ENCODE data around the gene PPDPF. TPM values are rescaled to one million over a fixed set of nuclear protein-coding genes. Genes with fewer than 3 reads are reported as not detected.

Gene PPDPF
- 277 to 347 TPM (median 317 TPM) in 5 replicates for total RNA-seq (2022; extraction: Qiagen RNA extraction; ENCODE audit: low read depth)

DNA sequence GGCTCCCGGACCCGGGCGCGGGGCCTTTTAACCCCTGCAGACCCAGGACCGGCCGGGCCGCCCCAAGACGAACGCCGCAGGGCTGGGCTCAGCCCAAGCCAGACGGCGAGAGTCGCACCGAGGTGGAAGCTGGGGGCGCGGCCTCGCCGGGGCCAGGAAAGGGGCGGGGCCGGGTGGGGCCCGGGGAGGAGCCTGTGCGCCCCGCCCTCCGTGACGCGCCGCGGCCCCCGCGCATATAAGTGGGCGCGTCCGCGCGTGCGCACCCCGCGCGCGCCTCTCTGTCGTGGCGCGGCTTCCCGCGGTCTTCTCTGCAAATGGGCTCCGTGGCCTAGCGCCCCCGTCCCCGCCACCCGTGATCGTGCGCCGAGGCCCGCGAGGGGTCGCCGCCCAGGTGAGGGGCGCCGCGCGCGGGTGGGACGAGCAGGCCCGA is at the start of gene PPDPF:
PPDPF (plus strand) TSS at position 262 of the 430 bp plus-strand sequence. CDS start 544 bp downstream, outside the sequence.

DNA sequence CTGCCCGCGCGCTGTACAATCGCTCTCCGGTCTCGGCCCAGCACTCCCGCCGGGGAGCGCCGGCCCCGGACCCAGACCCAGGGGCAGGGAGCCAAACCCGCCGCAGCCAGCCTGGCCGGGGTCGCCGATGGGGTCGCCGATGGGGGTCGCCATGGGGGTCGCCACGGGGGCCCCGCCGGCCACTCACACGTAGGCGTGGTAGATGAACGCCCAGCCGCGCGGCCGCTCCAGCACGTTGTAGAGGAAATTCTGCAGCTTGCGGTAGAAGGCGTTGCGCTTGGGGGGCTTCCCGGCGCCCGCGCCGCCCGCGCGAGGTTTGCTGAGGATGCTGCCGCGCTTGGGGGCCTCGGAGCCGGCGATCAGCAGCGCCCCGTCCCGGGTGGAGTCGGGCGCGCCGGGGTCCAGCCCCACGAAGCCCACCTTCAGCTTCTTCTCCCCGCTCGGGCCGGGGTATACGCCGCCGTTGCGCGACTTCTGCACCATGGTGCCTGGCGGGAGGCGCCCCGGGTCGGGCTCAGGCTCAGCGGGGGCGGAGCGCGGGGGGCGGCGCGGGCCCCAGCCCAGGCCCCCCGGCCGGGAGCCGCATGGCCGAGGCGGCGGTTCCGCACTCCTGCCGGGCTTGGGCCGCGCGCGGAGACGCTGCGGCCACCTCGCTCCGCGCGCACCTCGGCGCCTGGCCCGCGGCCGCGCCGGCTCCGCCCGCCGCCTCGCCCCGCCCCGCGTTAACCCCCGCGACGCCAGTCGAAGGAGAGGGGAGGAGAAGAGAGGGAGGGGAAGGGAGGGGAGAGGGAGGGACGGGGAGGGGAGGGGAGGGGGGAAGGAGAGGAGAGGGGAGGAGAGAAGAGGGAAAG is 48.4 kb upstream of the PPDPF start, which contains the start of gene KCNQ2:
KCNQ2 (minus strand) TSS at position 675 of the 851 bp plus-strand sequence; CDS start at position 483, 192 bp downstream.

GRCh38 chr20:63498960-63499337 is 21.6 kb upstream of the PPDPF start, which contains the start of gene EEF1A2:
Gene EEF1A2, minus strand, starts transcription at chr20:63499083. Its CDS starts 1,320 bp downstream, at chr20:63497763.

GRCh38 chr20:63536997-63537524 is 16.5 kb downstream of the PPDPF start, which contains the start of gene PTK6:
Gene PTK6, minus strand, starts transcription at chr20:63537376. Its CDS starts 62 bp downstream, at chr20:63537314.

DNA sequence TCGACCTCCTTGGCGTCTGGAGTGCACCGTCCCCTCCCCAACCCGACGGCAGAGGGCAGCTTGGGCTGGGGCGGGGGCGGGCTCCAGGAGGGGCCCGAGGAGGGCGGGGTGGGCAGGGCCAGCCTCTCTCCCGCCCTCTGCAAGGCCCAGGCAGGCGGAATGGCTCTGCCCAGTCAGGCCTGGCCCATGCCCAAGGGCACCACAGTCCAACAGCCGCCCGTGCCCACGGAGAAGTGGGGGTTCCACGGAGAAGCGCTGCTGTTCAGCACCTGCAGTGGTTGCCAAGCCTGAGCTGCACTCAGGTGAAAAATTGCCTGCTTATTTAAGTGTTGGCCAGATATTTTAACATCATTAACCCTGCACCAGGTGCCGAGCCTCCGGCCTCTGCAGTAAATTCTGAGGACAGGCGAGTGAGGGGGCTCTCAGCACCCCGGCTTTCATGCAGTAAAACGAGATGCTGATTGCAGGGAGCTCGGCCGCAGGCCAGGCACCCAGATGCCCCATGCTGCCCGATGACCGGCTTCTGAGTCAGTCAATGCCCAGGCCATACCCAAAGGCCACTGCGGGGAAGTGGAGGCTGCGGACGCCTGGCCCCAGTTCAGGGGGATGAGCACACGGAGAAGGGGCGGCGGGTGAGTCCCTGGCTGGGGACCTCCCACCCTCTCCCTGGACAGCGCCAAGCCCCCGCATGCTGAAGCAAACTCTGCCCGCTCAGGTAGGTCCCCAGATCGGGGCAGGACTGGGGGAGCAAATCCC is 27.3 kb downstream of the PPDPF start, which contains the start of gene SRMS:
SRMS (minus strand) TSS at position 25 of the 756 bp plus-strand sequence. CDS start 286 bp downstream, outside the sequence.

DNA sequence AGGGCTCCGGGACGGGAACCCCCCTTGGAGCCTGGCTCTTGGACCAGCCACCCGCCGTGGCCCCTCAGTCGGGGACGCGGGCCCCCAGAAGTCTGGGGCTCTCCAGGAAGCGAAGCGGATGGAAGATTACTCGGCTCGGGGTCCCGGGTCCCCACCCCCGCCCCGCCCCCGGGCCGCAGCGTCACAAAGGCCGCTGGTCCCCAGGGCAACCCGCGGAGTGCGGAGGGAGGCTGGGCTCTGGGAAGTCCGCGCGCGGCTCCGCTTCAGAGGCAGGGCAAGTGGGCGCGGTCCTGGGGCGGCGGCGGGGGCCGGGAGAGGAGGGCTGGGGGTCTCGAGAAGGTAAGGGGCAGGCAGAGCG is 33.3 kb downstream of the PPDPF start, which contains the start of gene FNDC11:
FNDC11 (plus strand) TSS at position 227 of the 358 bp plus-strand sequence. CDS start 1,505 bp downstream, outside the sequence.

Other genes with a start within 250 kb of the PPDPF start
- gene ARFGAP1, start 248.0 kb upstream of the PPDPF start, total RNA-seq (2022; extraction: Qiagen RNA extraction; ENCODE audit: low read depth): 69.7 to 103 TPM (median 80.9 TPM) in 5 replicates
- 0.73 to 1.4 TPM (median 1.1 TPM) in 5 replicates for gene COL20A1, start 227.6 kb upstream of the PPDPF start, total RNA-seq (2022; extraction: Qiagen RNA extraction; ENCODE audit: low read depth)
- 0.16 to 0.29 TPM (median 0.20 TPM) in 5 replicates for gene CHRNA4, start 159.4 kb upstream of the PPDPF start, total RNA-seq (2022; extraction: Qiagen RNA extraction; ENCODE audit: low read depth)
- gene KCNQ2, start 48.1 kb upstream of the PPDPF start, total RNA-seq (2022; extraction: Qiagen RNA extraction; ENCODE audit: low read depth): 0.50 to 0.68 TPM (median 0.60 TPM) in 5 replicates
- 136 to 164 TPM (median 141 TPM) in 5 replicates for gene EEF1A2, start 21.7 kb upstream of the PPDPF start, total RNA-seq (2022; extraction: Qiagen RNA extraction; ENCODE audit: low read depth)
- 2.2 to 3.0 TPM (median 2.4 TPM) in 5 replicates for gene PTK6, start 16.6 kb downstream of the PPDPF start, total RNA-seq (2022; extraction: Qiagen RNA extraction; ENCODE audit: low read depth)
- not detected in 5 replicates for gene SRMS, start 27.0 kb downstream of the PPDPF start, total RNA-seq (2022; extraction: Qiagen RNA extraction; ENCODE audit: low read depth)
- 0.09 to 0.30 TPM (median 0.24 TPM) in 4 of 5 replicates, not detected in the other for gene FNDC11, start 33.4 kb downstream of the PPDPF start, total RNA-seq (2022; extraction: Qiagen RNA extraction; ENCODE audit: low read depth)
- 7.7 to 10.0 TPM (median 9.7 TPM) in 5 replicates for gene HELZ2, start 53.5 kb downstream of the PPDPF start, total RNA-seq (2022; extraction: Qiagen RNA extraction; ENCODE audit: low read depth)
- gene GMEB2, start 106.3 kb downstream of the PPDPF start, total RNA-seq (2022; extraction: Qiagen RNA extraction; ENCODE audit: low read depth): 8.8 to 11.9 TPM (median 11.0 TPM) in 5 replicates
- 7.4 to 10.9 TPM (median 9.6 TPM) in 5 replicates for gene STMN3, start 132.7 kb downstream of the PPDPF start, total RNA-seq (2022; extraction: Qiagen RNA extraction; ENCODE audit: low read depth)
- gene RTEL1, start 137.5 kb downstream of the PPDPF start, total RNA-seq (2022; extraction: Qiagen RNA extraction; ENCODE audit: low read depth): 6.4 to 8.4 TPM (median 6.8 TPM) in 5 replicates
- 0.47 to 1.2 TPM (median 0.85 TPM) in 5 replicates for gene TNFRSF6B, start 175.9 kb downstream of the PPDPF start, total RNA-seq (2022; extraction: Qiagen RNA extraction; ENCODE audit: low read depth)
- 26.9 to 38.3 TPM (median 34.2 TPM) in 5 replicates for gene ARFRP1, start 187.2 kb downstream of the PPDPF start, total RNA-seq (2022; extraction: Qiagen RNA extraction; ENCODE audit: low read depth)
- gene ZGPAT, start 187.3 kb downstream of the PPDPF start, total RNA-seq (2022; extraction: Qiagen RNA extraction; ENCODE audit: low read depth): 22.0 to 29.9 TPM (median 26.8 TPM) in 5 replicates
- 6.2 to 10.5 TPM (median 8.5 TPM) in 5 replicates for gene LIME1, start 215.9 kb downstream of the PPDPF start, total RNA-seq (2022; extraction: Qiagen RNA extraction; ENCODE audit: low read depth)
- gene SLC2A4RG, start 219.0 kb downstream of the PPDPF start, total RNA-seq (2022; extraction: Qiagen RNA extraction; ENCODE audit: low read depth): 59.2 to 100 TPM (median 91.0 TPM) in 5 replicates